Endodermal cell (in vitro differentiated cells): Measurements from ENCODE around the gene EDN2. TPM values are rescaled to one million over a fixed set of nuclear protein-coding genes. Genes with fewer than 3 reads are reported as not detected.

Source experiments
- DNase-seq: peaks from one replicate; pipeline ENCODE4 v3.0.0-alpha.2; 2017
- H3K27ac ChIP-seq: 2 replicates; pipeline ENCODE4 v1.5.1; 2013; ENCODE audit warnings: mild to moderate bottlenecking, low read depth, low read length, moderate library complexity
- H3K27me3 ChIP-seq: 2 replicates; pipeline ENCODE4 v1.6.1; 2013; ENCODE audit warnings: mild to moderate bottlenecking, low read length, moderate library complexity; ENCODE audit not compliant: insufficient read depth, control insufficient read depth, poor library complexity, severe bottlenecking
- H3K36me3 ChIP-seq: 2 replicates; pipeline ENCODE4 v1.7.0; 2013; ENCODE audit warnings: mild to moderate bottlenecking, low read length, moderate library complexity; ENCODE audit not compliant: control insufficient read depth, insufficient read depth
- H3K4me1 ChIP-seq: one replicate; pipeline ENCODE4 v1.7.0; 2013; ENCODE audit warnings: low read length; ENCODE audit not compliant: control insufficient read depth, insufficient read depth
- H3K4me3 ChIP-seq: 2 replicates; pipeline ENCODE4 v1.5.1; 2013; ENCODE audit warnings: mild to moderate bottlenecking, low read length, moderate library complexity
- H3K9ac ChIP-seq: 2 replicates; pipeline ENCODE4 v1.6.1; 2013; ENCODE audit warnings: mild to moderate bottlenecking, low read length, moderate library complexity; ENCODE audit not compliant: poor library complexity, severe bottlenecking; ENCODE audit errors: extremely low read depth
- H3K9me3 ChIP-seq: 2 replicates; pipeline ENCODE4 v1.6.1; 2013; ENCODE audit warnings: mild to moderate bottlenecking, low read length, moderate library complexity; ENCODE audit not compliant: control insufficient read depth
- H3K27ac Mint-ChIP-seq: 2 replicates; pipeline ENCODE4 v1.8.0; 2020; ENCODE audit warnings: mixed read lengths
- H3K27me3 Mint-ChIP-seq: 2 replicates; pipeline ENCODE4 v1.8.0; 2021; ENCODE audit warnings: mild to moderate bottlenecking, mixed read lengths; ENCODE audit not compliant: insufficient read depth
- H3K36me3 Mint-ChIP-seq: 2 replicates; pipeline ENCODE4 v1.8.0; 2020; ENCODE audit warnings: low read depth, mixed read lengths
- H3K4me1 Mint-ChIP-seq: 2 replicates; pipeline ENCODE4 v1.8.0; 2020; ENCODE audit warnings: mixed read lengths
- H3K4me3 Mint-ChIP-seq: 2 replicates; pipeline ENCODE4 v1.8.0; 2020; ENCODE audit warnings: mild to moderate bottlenecking, moderate library complexity, mixed read lengths
- H3K9me3 Mint-ChIP-seq: 2 replicates; pipeline ENCODE4 v1.8.0; 2020; ENCODE audit warnings: mild to moderate bottlenecking, mixed read lengths
- CTCF ChIP-seq: fragments of 200-600 bp; sonication (generic); conservative IDR thresholded peaks from 2 replicates; pipeline ENCODE4 v1.5.0; 2021; ENCODE audit warnings: antibody characterized with exemption, mild to moderate bottlenecking
- whole genome bisulfite sequencing, 2 experiments: methylation state at CpG; one replicate each; pipeline versions ENCODE4 v1.1.5 to v1.1.7; 2013; ENCODE audit warnings: missing lambda C conversion rate in 2 of 2, mixed read lengths in 1 of 2; ENCODE audit not compliant: insufficient coverage in 1 of 2, insufficient read length in 1 of 2; 5-methylcytosine and 5-hydroxymethylcytosine counted together
- total RNA-seq, 2 donors: library from RNA; stranded (reverse); fragmentation: NEBNext Ultra II Directional in 1 of 2; extraction: Animal tissue kit (Norgen Biotek cat#: 25700) in 1 of 2; gene quantifications; 2 replicates in 1 of 2; 3 replicates in 1 of 2; pipeline ENCODE4 v1.2.1, GENCODE V29; 2021

The EDN2 gene
- total RNA-seq, 2 donors from 2014 or later = not detected

- peaks cover 3% of the 10 kb centered on the region for H3K4me1 ChIP-seq
- H3K4me3 Mint-ChIP-seq = no peak overlapping the region
- no peak overlapping the region for H3K9ac ChIP-seq
- no peak overlapping the region for H3K27ac Mint-ChIP-seq
- H3K27ac ChIP-seq = no peak overlapping the region
- no peaks in the 10 kb centered on the region for H3K4me1 Mint-ChIP-seq
- H3K27me3 ChIP-seq = no peaks in the 10 kb centered on the region
- H3K36me3 ChIP-seq = no peaks in the 10 kb centered on the region
- no peaks in the 10 kb centered on the region for H3K36me3 Mint-ChIP-seq
- H3K4me3 ChIP-seq = no peak overlapping the region
- WGBS, 2 experiments = 82 to 90% methylated on average over 7 to 12 of the region's 12 CpGs
- no peak for DNase-seq
- no peaks in the 10 kb centered on the region for H3K9me3 ChIP-seq
- H3K9me3 Mint-ChIP-seq = no peaks in the 10 kb centered on the region
- no peaks in the 10 kb centered on the region for H3K27me3 Mint-ChIP-seq
- no peak for TF ChIP-seq CTCF
Observed at GRCh38 chr1:41468122-41468762, 16.2 kb downstream of the EDN2 start.

GRCh38 chr1:41467673-41468072 lies 16.8 kb downstream of the EDN2 start:
- Mint-ChIP-seq H3K27me3 (no peaks in the 10 kb centered on the region), H3K27ac (no peak overlapping the region), H3K4me1 (no peaks in the 10 kb centered on the region), H3K4me3 (no peak overlapping the region), H3K9me3 (no peaks in the 10 kb centered on the region), H3K36me3 (no peaks in the 10 kb centered on the region)
- no peak overlapping the region for H3K4me3 ChIP-seq
- DNase-seq = no peak
- no peaks in the 10 kb centered on the region for H3K9me3 ChIP-seq
- no peaks in the 10 kb centered on the region for H3K27me3 ChIP-seq
- no peaks in the 10 kb centered on the region for H3K36me3 ChIP-seq
- peaks cover 3% of the 10 kb centered on the region for H3K4me1 ChIP-seq
- no peak overlapping the region for H3K27ac ChIP-seq
- TF ChIP-seq CTCF = no peak
- no peak overlapping the region for H3K9ac ChIP-seq
- WGBS, 2 experiments = 81% methylated on average over 4 of the region's 4 CpGs; no CpG with 5 or more reads in 1 of the 2 experiments

GRCh38 chr1:41466146-41466545 lies 18.3 kb downstream of the EDN2 start:
- Mint-ChIP-seq H3K9me3 (no peaks in the 10 kb centered on the region), H3K27me3 (no peaks in the 10 kb centered on the region), H3K4me3 (no peak overlapping the region), H3K36me3 (no peaks in the 10 kb centered on the region), H3K27ac (no peak overlapping the region), H3K4me1 (no peaks in the 10 kb centered on the region)
- TF ChIP-seq CTCF = no peak
- H3K27me3 ChIP-seq = no peaks in the 10 kb centered on the region
- DNase-seq = no peak
- H3K4me3 ChIP-seq = no peak overlapping the region
- H3K9me3 ChIP-seq = no peaks in the 10 kb centered on the region
- H3K27ac ChIP-seq = no peak overlapping the region
- H3K4me1 ChIP-seq = peaks cover 3% of the 10 kb centered on the region
- 88 to 89% methylated on average over 3 to 5 of the region's 5 CpGs for WGBS, 2 experiments
- no peaks in the 10 kb centered on the region for H3K36me3 ChIP-seq
- no peak overlapping the region for H3K9ac ChIP-seq
